ENCODE measurements around the gene KCNJ2.

Gene KCNJ2

GRCh38 chr17:70153210-70153609 lies 16.1 kb upstream of the KCNJ2 start:
- in situ Hi-C loops (cut with HindIII; ENCODE audit: low pct_ligation_motif_present, low pct_unique_long_range_greater_than_20kb, low sequenced_read_pairs) = no loop called here
- DNase-seq = no peak

GRCh38 chr17:70157151-70157550 lies 12.2 kb upstream of the KCNJ2 start:
- DNase-seq = no peak
- in situ Hi-C loops (cut with HindIII; ENCODE audit: low pct_ligation_motif_present, low pct_unique_long_range_greater_than_20kb, low sequenced_read_pairs) = no loop called here

GRCh38 chr17:70158180-70158579 lies 11.2 kb upstream of the KCNJ2 start:
- DNase-seq = no peak
- in situ Hi-C loops (cut with HindIII; ENCODE audit: low pct_ligation_motif_present, low pct_unique_long_range_greater_than_20kb, low sequenced_read_pairs) = no loop called here

- in situ Hi-C loops (cut with HindIII; ENCODE audit: low pct_ligation_motif_present, low pct_unique_long_range_greater_than_20kb, low sequenced_read_pairs) = no loop called here
- DNase-seq = no peak
Observed at GRCh38 chr17:70158591-70158990, 10.7 kb upstream of the KCNJ2 start.

- in situ Hi-C loops (cut with HindIII; ENCODE audit: low pct_ligation_motif_present, low pct_unique_long_range_greater_than_20kb, low sequenced_read_pairs) = no loop called here
- DNase-seq = no peak
Observed at GRCh38 chr17:70159980-70160379, 9.4 kb upstream of the KCNJ2 start.

GRCh38 chr17:70161519-70161918 lies 7.8 kb upstream of the KCNJ2 start:
- in situ Hi-C loops (cut with HindIII; ENCODE audit: low pct_ligation_motif_present, low pct_unique_long_range_greater_than_20kb, low sequenced_read_pairs) = no loop called here
- DNase-seq = no peak

GRCh38 chr17:70165383-70165782 lies 3.9 kb upstream of the KCNJ2 start:
- in situ Hi-C loops (cut with HindIII; ENCODE audit: low pct_ligation_motif_present, low pct_unique_long_range_greater_than_20kb, low sequenced_read_pairs) = no loop called here
- DNase-seq = no peak

- DNase-seq = no peak
- in situ Hi-C loops (cut with HindIII; ENCODE audit: low pct_ligation_motif_present, low pct_unique_long_range_greater_than_20kb, low sequenced_read_pairs) = no loop called here
Observed at GRCh38 chr17:70166615-70167014, 2.7 kb upstream of the KCNJ2 start.

GRCh38 chr17:70168044-70168976 lies 1.0 kb upstream of the KCNJ2 start:
- in situ Hi-C loops (cut with HindIII; ENCODE audit: low pct_ligation_motif_present, low pct_unique_long_range_greater_than_20kb, low sequenced_read_pairs) = no loop called here
- peak; percentile 81 for DNase-seq

- in situ Hi-C loops (cut with HindIII; ENCODE audit: low pct_ligation_motif_present, low pct_unique_long_range_greater_than_20kb, low sequenced_read_pairs) = no loop called here
- peak; percentile 46 for DNase-seq
Observed at GRCh38 chr17:70169709-70170597, 621 bp downstream of the KCNJ2 start.

- in situ Hi-C loops (cut with HindIII; ENCODE audit: low pct_ligation_motif_present, low pct_unique_long_range_greater_than_20kb, low sequenced_read_pairs) = no loop called here
- DNase-seq = no peak
Observed at GRCh38 chr17:70171159-70171558, 1.8 kb downstream of the KCNJ2 start.

- in situ Hi-C loops (cut with HindIII; ENCODE audit: low pct_ligation_motif_present, low pct_unique_long_range_greater_than_20kb, low sequenced_read_pairs) = no loop called here
- DNase-seq = no peak
Observed at GRCh38 chr17:70172449-70172848, 3.1 kb downstream of the KCNJ2 start.

GRCh38 chr17:70172923-70173322 lies 3.6 kb downstream of the KCNJ2 start:
- in situ Hi-C loops (cut with HindIII; ENCODE audit: low pct_ligation_motif_present, low pct_unique_long_range_greater_than_20kb, low sequenced_read_pairs) = no loop called here
- peak; percentile 41 for DNase-seq

GRCh38 chr17:70173681-70174080 lies 4.3 kb downstream of the KCNJ2 start:
- in situ Hi-C loops (cut with HindIII; ENCODE audit: low pct_ligation_motif_present, low pct_unique_long_range_greater_than_20kb, low sequenced_read_pairs) = no loop called here
- DNase-seq = no peak

- DNase-seq = no peak
- in situ Hi-C loops (cut with HindIII; ENCODE audit: low pct_ligation_motif_present, low pct_unique_long_range_greater_than_20kb, low sequenced_read_pairs) = no loop called here
Observed at GRCh38 chr17:70181376-70181775, 12.0 kb downstream of the KCNJ2 start.

- DNase-seq = no peak
- in situ Hi-C loops (cut with HindIII; ENCODE audit: low pct_ligation_motif_present, low pct_unique_long_range_greater_than_20kb, low sequenced_read_pairs) = no loop called here
Observed at GRCh38 chr17:70181866-70182265, 12.5 kb downstream of the KCNJ2 start.

GRCh38 chr17:70183508-70183907 lies 14.2 kb downstream of the KCNJ2 start:
- in situ Hi-C loops (cut with HindIII; ENCODE audit: low pct_ligation_motif_present, low pct_unique_long_range_greater_than_20kb, low sequenced_read_pairs) = no loop called here

GRCh38 chr17:70184207-70184606 lies 14.9 kb downstream of the KCNJ2 start:
- in situ Hi-C loops (cut with HindIII; ENCODE audit: low pct_ligation_motif_present, low pct_unique_long_range_greater_than_20kb, low sequenced_read_pairs) = no loop called here
- no peak for DNase-seq

More at GRCh38 chr17:70183508-70183907, 14.2 kb downstream of the KCNJ2 start:
- DNase-seq = no peak

GRCh38 chr17:70184770-70185169 lies 15.4 kb downstream of the KCNJ2 start:
- no peak for DNase-seq
- in situ Hi-C loops (cut with HindIII; ENCODE audit: low pct_ligation_motif_present, low pct_unique_long_range_greater_than_20kb, low sequenced_read_pairs) = no loop called here

Data from ACHN (cell line).